Endodermal cell (in vitro differentiated cells): ENCODE results near the gene GSPT2. TPM values are rescaled to one million over a fixed set of nuclear protein-coding genes. Genes with fewer than 3 reads are reported as not detected.

ENCODE experiments used
- DNase-seq: peaks from one replicate; pipeline ENCODE4 v3.0.0-alpha.2; 2017
- H3K27ac ChIP-seq: 2 replicates; pipeline ENCODE4 v1.5.1; 2013; ENCODE audit warnings: mild to moderate bottlenecking, low read depth, low read length, moderate library complexity
- H3K27me3 ChIP-seq: 2 replicates; pipeline ENCODE4 v1.6.1; 2013; ENCODE audit warnings: mild to moderate bottlenecking, low read length, moderate library complexity; ENCODE audit not compliant: insufficient read depth, control insufficient read depth, poor library complexity, severe bottlenecking
- H3K36me3 ChIP-seq: 2 replicates; pipeline ENCODE4 v1.7.0; 2013; ENCODE audit warnings: mild to moderate bottlenecking, low read length, moderate library complexity; ENCODE audit not compliant: control insufficient read depth, insufficient read depth
- H3K4me1 ChIP-seq: one replicate; pipeline ENCODE4 v1.7.0; 2013; ENCODE audit warnings: low read length; ENCODE audit not compliant: control insufficient read depth, insufficient read depth
- H3K4me3 ChIP-seq: 2 replicates; pipeline ENCODE4 v1.5.1; 2013; ENCODE audit warnings: mild to moderate bottlenecking, low read length, moderate library complexity
- H3K9ac ChIP-seq: 2 replicates; pipeline ENCODE4 v1.6.1; 2013; ENCODE audit warnings: mild to moderate bottlenecking, low read length, moderate library complexity; ENCODE audit not compliant: poor library complexity, severe bottlenecking; ENCODE audit errors: extremely low read depth
- H3K9me3 ChIP-seq: 2 replicates; pipeline ENCODE4 v1.6.1; 2013; ENCODE audit warnings: mild to moderate bottlenecking, low read length, moderate library complexity; ENCODE audit not compliant: control insufficient read depth
- H3K27ac Mint-ChIP-seq: 2 replicates; pipeline ENCODE4 v1.8.0; 2020; ENCODE audit warnings: mixed read lengths
- H3K27me3 Mint-ChIP-seq: 2 replicates; pipeline ENCODE4 v1.8.0; 2021; ENCODE audit warnings: mild to moderate bottlenecking, mixed read lengths; ENCODE audit not compliant: insufficient read depth
- H3K36me3 Mint-ChIP-seq: 2 replicates; pipeline ENCODE4 v1.8.0; 2020; ENCODE audit warnings: low read depth, mixed read lengths
- H3K4me1 Mint-ChIP-seq: 2 replicates; pipeline ENCODE4 v1.8.0; 2020; ENCODE audit warnings: mixed read lengths
- H3K4me3 Mint-ChIP-seq: 2 replicates; pipeline ENCODE4 v1.8.0; 2020; ENCODE audit warnings: mild to moderate bottlenecking, moderate library complexity, mixed read lengths
- H3K9me3 Mint-ChIP-seq: 2 replicates; pipeline ENCODE4 v1.8.0; 2020; ENCODE audit warnings: mild to moderate bottlenecking, mixed read lengths
- WGBS, 2 experiments: methylation state at CpG; one replicate each; pipeline versions ENCODE4 v1.1.5 to v1.1.7; 2013; ENCODE audit warnings: missing lambda C conversion rate in 2 of 2, mixed read lengths in 1 of 2; ENCODE audit not compliant: insufficient coverage in 1 of 2, insufficient read length in 1 of 2; 5-methylcytosine and 5-hydroxymethylcytosine counted together
- total RNA-seq, 2 donors: library from RNA; stranded (reverse); fragmentation: NEBNext Ultra II Directional in 1 of 2; extraction: Animal tissue kit (Norgen Biotek cat#: 25700) in 1 of 2; gene quantifications; 2 replicates in 1 of 2; 3 replicates in 1 of 2; pipeline ENCODE4 v1.2.1, GENCODE V29; 2021
- TF ChIP-seq, protein P1 (sequence below): fragments of 200-600 bp; sonication (generic); conservative IDR thresholded peaks from 2 replicates; pipeline ENCODE4 v1.5.0; 2021; ENCODE audit warnings: antibody characterized with exemption, mild to moderate bottlenecking

Gene GSPT2
- total RNA-seq, 2 donors from 2014 or later, result 21.3 to 22.5 TPM

DNA sequence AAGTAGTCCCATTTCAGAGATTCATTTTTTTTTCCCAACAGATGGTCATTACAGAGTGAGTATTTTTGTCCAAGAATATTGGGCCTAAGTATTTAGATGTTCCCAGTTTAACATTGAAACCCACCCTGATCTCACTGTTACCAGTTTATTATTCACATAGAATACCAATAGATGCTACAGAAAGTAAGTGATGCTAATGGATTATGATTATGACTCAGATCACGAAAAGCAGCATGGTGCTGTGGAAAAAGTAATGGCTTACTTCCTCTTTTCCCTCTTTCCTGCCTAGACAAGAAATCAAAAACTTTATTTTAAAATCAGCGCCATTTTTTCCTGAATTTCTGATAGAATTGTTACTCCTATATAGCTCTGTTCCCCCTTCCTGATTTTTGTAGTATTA, 51.9 kb downstream of the GSPT2 start:
- no peak overlapping the region for H3K4me3 Mint-ChIP-seq
- H3K4me1 Mint-ChIP-seq, result no peaks in the 10 kb centered on the region
- H3K36me3 ChIP-seq, result no peaks in the 10 kb centered on the region
- no peaks in the 10 kb centered on the region for H3K27me3 ChIP-seq
- H3K27me3 Mint-ChIP-seq, result no peaks in the 10 kb centered on the region
- WGBS, 2 experiments, result 100% methylated on average over 1 of the region's 2 CpGs; no CpG with 5 or more reads in 1 of the 2 experiments
- TF ChIP-seq, protein P1, sequence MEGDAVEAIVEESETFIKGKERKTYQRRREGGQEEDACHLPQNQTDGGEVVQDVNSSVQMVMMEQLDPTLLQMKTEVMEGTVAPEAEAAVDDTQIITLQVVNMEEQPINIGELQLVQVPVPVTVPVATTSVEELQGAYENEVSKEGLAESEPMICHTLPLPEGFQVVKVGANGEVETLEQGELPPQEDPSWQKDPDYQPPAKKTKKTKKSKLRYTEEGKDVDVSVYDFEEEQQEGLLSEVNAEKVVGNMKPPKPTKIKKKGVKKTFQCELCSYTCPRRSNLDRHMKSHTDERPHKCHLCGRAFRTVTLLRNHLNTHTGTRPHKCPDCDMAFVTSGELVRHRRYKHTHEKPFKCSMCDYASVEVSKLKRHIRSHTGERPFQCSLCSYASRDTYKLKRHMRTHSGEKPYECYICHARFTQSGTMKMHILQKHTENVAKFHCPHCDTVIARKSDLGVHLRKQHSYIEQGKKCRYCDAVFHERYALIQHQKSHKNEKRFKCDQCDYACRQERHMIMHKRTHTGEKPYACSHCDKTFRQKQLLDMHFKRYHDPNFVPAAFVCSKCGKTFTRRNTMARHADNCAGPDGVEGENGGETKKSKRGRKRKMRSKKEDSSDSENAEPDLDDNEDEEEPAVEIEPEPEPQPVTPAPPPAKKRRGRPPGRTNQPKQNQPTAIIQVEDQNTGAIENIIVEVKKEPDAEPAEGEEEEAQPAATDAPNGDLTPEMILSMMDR, result no peak
- H3K4me3 ChIP-seq, result no peak overlapping the region
- DNase-seq, result no peak
- no peaks in the 10 kb centered on the region for H3K9me3 ChIP-seq
- no peaks in the 10 kb centered on the region for H3K4me1 ChIP-seq
- H3K36me3 Mint-ChIP-seq, result no peaks in the 10 kb centered on the region
- H3K27ac ChIP-seq, result no peak overlapping the region
- no peak overlapping the region for H3K27ac Mint-ChIP-seq
- H3K9ac ChIP-seq, result no peak overlapping the region
- H3K9me3 Mint-ChIP-seq, result peaks cover 47% of the 10 kb centered on the region

Other genes starting within 250 kb of the GSPT2 start
- 10 to 100 TPM; 13.9 to 14.5 TPM for gene NUDT11, start 246.8 kb upstream of the GSPT2 start, total RNA-seq
- 1 to 10 TPM; 2.4 to 3.5 TPM for gene CENPVL3, start 124.5 kb upstream of the GSPT2 start, total RNA-seq
- under 1 TPM; 0.53 to 0.64 TPM for gene CENPVL2, start 60.6 kb upstream of the GSPT2 start, total RNA-seq
- gene CENPVL1, start 32.9 kb upstream of the GSPT2 start, total RNA-seq, result under 1 TPM; 0.53 to 0.64 TPM
- 100 to 1,000 TPM; 344 to 419 TPM for gene MAGED1, start 150.2 kb downstream of the GSPT2 start, total RNA-seq